HL-60 (cell line): ENCODE measurements around the gene ACE.

Experiments
- DNase-seq, 2 experiments: peaks; one replicate each; pipeline ENCODE4 v3.0.0-alpha.2; 2010 to 2020; ENCODE audit warnings: low read depth in 1 of 2, low spot score in 1 of 2
- H3K27ac ChIP-seq: fragments of 250-450 bp; sonication (Bioruptor Pico); replicated peaks from 2 replicates; pipeline ENCODE4 v1.5.1; 2020; ENCODE audit warnings: mild to moderate bottlenecking, moderate library complexity
- H3K27me3 ChIP-seq: fragments of 250-450 bp; sonication (Bioruptor Pico); 2 replicates; pipeline ENCODE4 v1.5.1; 2021; ENCODE audit warnings: mild to moderate bottlenecking, moderate library complexity; ENCODE audit not compliant: insufficient read depth, poor library complexity, severe bottlenecking
- H3K4me3 ChIP-seq: replicated peaks from 2 replicates; pipeline ENCODE4 v1.5.1; 2011; ENCODE audit warnings: mild to moderate bottlenecking, control low read depth, low read length; ENCODE audit not compliant: insufficient read depth
- CTCF ChIP-seq: IDR thresholded peaks from one replicate; pipeline ENCODE4 v1.5.1; 2011; ENCODE audit warnings: low read length, control low read depth, inconsistent platforms; ENCODE audit not compliant: insufficient read depth
- GABPA ChIP-seq: IDR thresholded peaks from 2 replicates; pipeline ENCODE4 v1.6.1; 2012; ENCODE audit warnings: low read depth
- POLR2AphosphoS5 ChIP-seq: IDR thresholded peaks from 2 replicates; pipeline ENCODE4 v1.6.1; 2012; ENCODE audit warnings: low read depth
- REST ChIP-seq: IDR thresholded peaks from 2 replicates; pipeline ENCODE4 v1.6.1; 2012; ENCODE audit warnings: low read depth; ENCODE audit not compliant: insufficient replicate concordance
- SPI1 ChIP-seq: IDR thresholded peaks from 2 replicates; pipeline ENCODE4 v1.6.1; 2012; ENCODE audit warnings: low read depth, mild to moderate bottlenecking, borderline replicate concordance

ACE gene

GRCh38 chr17:63442074-63442473, 34.8 kb upstream of the ACE start:
- Histone ChIP-seq H3K4me3 (no peak overlapping the region), H3K27me3 (peaks cover 3% of the 10 kb centered on the region), H3K27ac (no peak overlapping the region)
- TF ChIP-seq POLR2AphosphoS5, result no peak
- TF ChIP-seq CTCF, result no peak
- no peak for TF ChIP-seq SPI1
- no peak for TF ChIP-seq REST
- TF ChIP-seq GABPA, result no peak
- no peak for DNase-seq

- Histone ChIP-seq H3K27me3 (peaks cover 3% of the 10 kb centered on the region), H3K27ac (no peak overlapping the region), H3K4me3 (no peak overlapping the region)
- TF ChIP-seq GABPA (no peak), SPI1 (no peak), CTCF (no peak), POLR2AphosphoS5 (no peak), REST (no peak)
- no peak for DNase-seq
Measured at GRCh38 chr17:63442549-63443035, 34.3 kb upstream of the ACE start.

GRCh38 chr17:63443053-63443452, 33.8 kb upstream of the ACE start:
- no peak overlapping the region for H3K27ac ChIP-seq
- H3K27me3 ChIP-seq, result peaks cover 3% of the 10 kb centered on the region
- TF ChIP-seq SPI1 (no peak), CTCF (no peak), POLR2AphosphoS5 (no peak), REST (no peak), GABPA (no peak)
- H3K4me3 ChIP-seq, result no peak overlapping the region
- DNase-seq, result no peak
